GM12878 (cell line): ENCODE results near the gene TMX4. TPM values are rescaled to one million over a fixed set of nuclear protein-coding genes. Genes with fewer than 3 reads are reported as not detected.

ENCODE experiments used
- ATAC-seq: fragments of 200-7000 bp; cut with Tn5 transposase; 3 replicates; pipeline ENCODE4 v1.9.1; 2020; ENCODE audit warnings: mild to moderate bottlenecking, moderate library complexity
- BruUV-seq: library from RNA; stranded (reverse); fragments of 400-500 nt; replicated peaks from 2 replicates; lab custom pipeline; 2021; lab: Mats Ljungman, UMichigan
- CTCF ChIA-PET: fragments of 300-600 bp; sonication (Branson Sonifier 250); formaldehyde crosslinking; extraction: SDS; loops from one replicate; lab custom pipeline; 2021; ENCODE audit warnings: inconsistent platforms; lab: Yijun Ruan, JAX
- POLR2A ChIA-PET: fragments of 350-600 bp; formaldehyde crosslinking; extraction: SDS; loops from one replicate; lab custom pipeline; 2021; ENCODE audit warnings: inconsistent platforms; lab: Charles Lee
- RAD21 ChIA-PET: fragments of 300-600 bp; sonication (Branson Sonifier 250); formaldehyde crosslinking; loops from one replicate; lab custom pipeline; 2023; ENCODE audit warnings: antibody characterized with exemption; ENCODE audit not compliant: unreplicated experiment; lab: Charles Lee
- SMC1A ChIA-PET: fragments of 300-600 bp; sonication (Branson Sonifier 250); formaldehyde crosslinking; loops from one replicate; lab custom pipeline; 2023; ENCODE audit not compliant: unreplicated experiment, uncharacterized antibody; lab: Charles Lee
- DNase-seq: peaks from one replicate; pipeline ENCODE4 v3.0.0-alpha.2; 2011; ENCODE audit warnings: low read depth, low spot score
- FAIRE-seq: peaks from 3 replicates; lab custom pipeline; 2011; peaks lifted over from hg19 to GRCh38; lab: Jason Lieb, UNC
- H2AFZ ChIP-seq: 2 replicates; pipeline ENCODE4 v1.6.0; 2011; ENCODE audit warnings: low read depth, low read length, control low read depth; ENCODE audit not compliant: control insufficient read depth
- H3K27ac ChIP-seq: 2 replicates; pipeline ENCODE4 v1.5.1; 2011; ENCODE audit warnings: control low read depth; ENCODE audit not compliant: control insufficient read depth, insufficient read depth
- H3K27me3 ChIP-seq, 2 experiments: replicated peaks in 1 of 2; 2 replicates each; pipeline versions ENCODE4 v1.6.0 to v1.6.1; 2011; ENCODE audit warnings: low read length in 1 of 2; ENCODE audit not compliant: control insufficient read depth in 2 of 2, insufficient read depth in 2 of 2
- H3K36me3 ChIP-seq, 2 experiments: 2 replicates each; pipeline ENCODE4 v1.5.1; 2011; ENCODE audit warnings: low read length in 1 of 2; ENCODE audit not compliant: control insufficient read depth in 2 of 2, insufficient read depth in 2 of 2
- H3K4me1 ChIP-seq: 2 replicates; pipeline ENCODE4 v1.6.1; 2011; ENCODE audit warnings: mild to moderate bottlenecking, low read length, moderate library complexity, mixed read lengths; ENCODE audit not compliant: control insufficient read depth, insufficient read depth
- H3K4me2 ChIP-seq: 2 replicates; pipeline ENCODE4 v1.6.0; 2011; ENCODE audit warnings: control low read depth; ENCODE audit not compliant: control insufficient read depth, insufficient read depth
- H3K4me3 ChIP-seq: fragments of 200-600 bp; sonication (generic); 2 replicates; pipeline ENCODE4 v1.5.1; 2016
- H3K79me2 ChIP-seq: 2 replicates; pipeline ENCODE4 v1.6.0; 2011; ENCODE audit warnings: low read length; ENCODE audit not compliant: control insufficient read depth, insufficient read depth
- H3K9ac ChIP-seq: 2 replicates; pipeline ENCODE4 v1.8.0; 2011; ENCODE audit warnings: low read length, control low read depth, mixed read lengths; ENCODE audit not compliant: control insufficient read depth, insufficient read depth
- H3K9me3 ChIP-seq: replicated peaks from 3 replicates; pipeline ENCODE4 v1.5.1; 2011; ENCODE audit warnings: mild to moderate bottlenecking, low read length; ENCODE audit not compliant: control insufficient read depth, insufficient read depth
- H4K20me1 ChIP-seq: 2 replicates; pipeline ENCODE4 v1.6.0; 2011; ENCODE audit not compliant: control insufficient read depth, insufficient read depth
- BACH1 ChIP-seq: fragments of 450-650 bp; IDR thresholded peaks from 2 replicates; pipeline ENCODE4 v1.6.1; 2017; ENCODE audit warnings: mild to moderate bottlenecking, borderline replicate concordance
- BCL3 ChIP-seq: IDR thresholded peaks from 2 replicates; pipeline ENCODE4 v1.6.1; 2011; ENCODE audit warnings: borderline replicate concordance, low read depth, mild to moderate bottlenecking, moderate library complexity, low read length; ENCODE audit not compliant: insufficient read depth, poor library complexity, severe bottlenecking
- CTCF ChIP-seq, 3 experiments: IDR thresholded peaks in 2 of 3; conservative IDR thresholded peaks in 1 of 3; 2 replicates each; pipeline ENCODE4 v1.5.1; 2011; ENCODE audit warnings: low read depth in 3 of 3, low read length in 3 of 3, mild to moderate bottlenecking in 3 of 3, control low read depth in 2 of 3, moderate library complexity in 2 of 3, inconsistent platforms in 1 of 3, mixed read lengths in 1 of 3; ENCODE audit not compliant: control insufficient read depth in 2 of 3, insufficient read depth in 1 of 3; ENCODE audit errors: extremely low read depth in 1 of 3
- EGR1 ChIP-seq, 2 experiments: IDR thresholded peaks; 1 replicate in 1 of 2; 2 replicates in 1 of 2; pipeline ENCODE4 v1.6.1; 2011 to 2012; ENCODE audit warnings: low read depth in 2 of 2, low read length in 2 of 2, borderline replicate concordance in 1 of 2, mild to moderate bottlenecking in 1 of 2, moderate library complexity in 1 of 2
- ELK1 ChIP-seq: IDR thresholded peaks from 2 replicates; pipeline ENCODE4 v1.6.1; 2012; ENCODE audit warnings: low read depth, low read length, improper control_type of control experiment
- EP300 ChIP-seq, 2 experiments: fragments of 150-350 bp in 1 of 2; IDR thresholded peaks; 2 replicates each; pipeline ENCODE4 v1.6.1; 2011 to 2012; ENCODE audit warnings: low read depth in 2 of 2, low read length in 2 of 2, borderline replicate concordance in 1 of 2, improper control_type of control experiment in 1 of 2, inconsistent platforms in 1 of 2; ENCODE audit not compliant: control insufficient read depth in 1 of 2
- FOXK2 ChIP-seq: fragments of 450-650 bp; IDR thresholded peaks from 2 replicates; pipeline ENCODE4 v1.6.1; 2017; ENCODE audit warnings: mild to moderate bottlenecking, moderate library complexity
- JUNB ChIP-seq: IDR thresholded peaks from 2 replicates; pipeline ENCODE4 v1.6.1; 2016; ENCODE audit warnings: antibody characterized with exemption, mild to moderate bottlenecking
- NFYA ChIP-seq: IDR thresholded peaks from 2 replicates; pipeline ENCODE4 v1.6.1; 2011; ENCODE audit warnings: low read depth, mild to moderate bottlenecking, low read length, improper control_type of control experiment, borderline replicate concordance
- PAX5 ChIP-seq: IDR thresholded peaks from 2 replicates; pipeline ENCODE4 v1.6.1; 2011; ENCODE audit warnings: low read depth, low read length, borderline replicate concordance
- POLR2AphosphoS5 ChIP-seq: IDR thresholded peaks from 2 replicates; pipeline ENCODE4 v1.6.1; 2011; ENCODE audit warnings: mild to moderate bottlenecking, low read length, inconsistent platforms
- SMARCA5 ChIP-seq: fragments of 450-650 bp; IDR thresholded peaks from 2 replicates; pipeline ENCODE4 v1.6.1; 2017; ENCODE audit warnings: mild to moderate bottlenecking
- SUZ12 ChIP-seq: fragments of 200-600 bp; sonication (generic); IDR thresholded peaks from one replicate; pipeline ENCODE4 v1.6.1; 2018; ENCODE audit warnings: antibody characterized with exemption, mild to moderate bottlenecking; ENCODE audit not compliant: unreplicated experiment
- USF2 ChIP-seq: IDR thresholded peaks from 2 replicates; pipeline ENCODE4 v1.6.1; 2011; ENCODE audit warnings: low read depth, low read length, improper control_type of control experiment, borderline replicate concordance
- ZNF207 ChIP-seq: fragments of 450-650 bp; IDR thresholded peaks from 2 replicates; pipeline ENCODE4 v1.6.1; 2014; ENCODE audit warnings: antibody characterized with exemption, mild to moderate bottlenecking, borderline replicate concordance
- WGBS: methylation state at CpG from one replicate; pipeline ENCODE4 v1.1.6; 2016; ENCODE audit warnings: low lambda C conversion rate; ENCODE audit not compliant: insufficient replicate concordance, insufficient coverage; ENCODE audit errors: missing lambda C conversion rate; 5-methylcytosine and 5-hydroxymethylcytosine counted together
- in situ Hi-C: fragments of 300-500 bp; cut with MboI; formaldehyde crosslinking; loops from 9 replicates; pipeline ENCODE4 v1.14.3; 2018; ENCODE audit warnings: mixed read lengths
- intact Hi-C: fragments of 100-400 bp; cut with micrococcal nuclease; formaldehyde crosslinking; loops from one replicate; pipeline ENCODE4 v1.14.2; 2022; ENCODE audit not compliant: unreplicated experiment
- polyA plus RNA-seq, 11 experiments: library from polyadenylated mRNA; depleted of rRNA in 4 of 11; unstranded in 6 of 11; stranded (reverse) in 5 of 11; fragments of >200 nt; fragmentation: Nextera tagmentation in 4 of 11; fragmentation: Illumina TruSeq in 1 of 11; extraction: Ambion mirVana in 4 of 11; extraction: Trizol in 1 of 11; gene quantifications; 1 replicate in 1 of 11; 2 replicates in 10 of 11; pipeline versions ENCODE4 v1.2.1 to v1.2.3, GENCODE V29; 2011 to 2016; ENCODE audit warnings: inconsistent platforms in 2 of 11, missing spikeins in 2 of 11, low read depth in 1 of 11
- total RNA-seq, 4 experiments: library from RNA; depleted of rRNA in 3 of 4; stranded (reverse); fragments of >200 nt in 3 of 4; fragmentation: Illumina TruSeq in 1 of 4; extraction: Trizol in 1 of 4; gene quantifications; 2 replicates each; pipeline versions ENCODE4 v1.2.1 to v1.2.3, GENCODE V29; 2013 to 2021

The TMX4 gene
- total and polyA plus RNA-seq, 10 of the 15 experiments (the other 5 are each of a cell fraction or from before 2014, with no cell fraction given), result 3.9 to 19.9 (median 11.1) TPM

- TF ChIP-seq CTCF (IDR thresholded peaks at IDR 0.05 in 2 of 3, conservative IDR thresholded peaks at IDR 0.05 in 1 of 3; ENCODE audit: control insufficient read depth in 2 of 3, extremely low read depth in 1 of 3, insufficient read depth in 1 of 3, low read depth in 3 of 3, low read length in 3 of 3), result no peak
- no peak for TF ChIP-seq BCL3
Measured at GRCh38 chr20:8007490-8007889, 12.1 kb downstream of the TMX4 start (continued).

GRCh38 chr20:8005575-8006366, 13.8 kb downstream of the TMX4 start:
- 96% methylated on average over 19 of the region's 19 CpGs for whole genome bisulfite sequencing

More at GRCh38 chr20:8005575-8006366, 13.8 kb downstream of the TMX4 start:
- ATAC-seq (no peak), DNase-seq (no peak), FAIRE-seq (no peak)
- RAD21 ChIA-PET, result no interaction called here
- Histone ChIP-seq H3K4me1 (no peaks in the 10 kb centered on the region), H3K9ac (no peak overlapping the region), H3K79me2 (no peaks in the 10 kb centered on the region), H3K27me3 (no peaks in the 10 kb centered on the region), H4K20me1 (no peaks in the 10 kb centered on the region), H2AFZ (no peak overlapping the region), H3K4me3 (no peak overlapping the region), H3K27ac (no peak overlapping the region), H3K36me3 (no peaks in the 10 kb centered on the region; a peak in 1 of 4 replicates), H3K9me3 (no peaks in the 10 kb centered on the region), H3K4me2 (no peak overlapping the region)
- intact Hi-C loops, result no loop called here
- POLR2A ChIA-PET, result no interaction called here
- in situ Hi-C loops, result no loop called here
- SMC1A ChIA-PET, result interaction anchor here (1.9 kb wide), 1 partner anchor 16 kb away, joined by 5 read pairs; no protein-coding TSS in a partner anchor
- CTCF ChIA-PET, result interaction anchor here (1.0 kb wide), 1 partner anchor 38 kb away, joined by 3 read pairs; no protein-coding TSS in a partner anchor
- BruUV-seq, result no TSS peak
- TF ChIP-seq PAX5 (no peak), BACH1 (no peak), POLR2AphosphoS5 (no peak), ELK1 (no peak), JUNB (no peak), SMARCA5 (no peak), EGR1 (IDR thresholded peaks at IDR 0.05; ENCODE audit: borderline replicate concordance in 1 of 2, low read depth in 2 of 2, low read length in 2 of 2) (no peak), SUZ12 (no peak), USF2 (no peak), NFYA (no peak), ZNF207 (no peak), EP300 (IDR thresholded peaks at IDR 0.05; ENCODE audit: borderline replicate concordance in 1 of 2, control insufficient read depth in 1 of 2, low read depth in 2 of 2, low read length in 2 of 2) (no peak), FOXK2 (no peak)
